ENCODE results near the gene ATP5ME. TPM values are rescaled to one million over a fixed set of nuclear protein-coding genes. Genes with fewer than 3 reads are reported as not detected.

ATP5ME gene
- total and polyA plus RNA-seq, 2 donors from 2014 or later: 248 to 1,928 TPM

- DNase-seq (no peak), FAIRE-seq (no peak)
- intact Hi-C loops (cut with DNase I): no loop called here
- peak overlapping the region; percentile 22 to 67 (median 64) for H3K4me3 ChIP-seq (ENCODE audit: low read length in 3 of 3)
- no peaks in the 10 kb centered on the region for H3K9me3 ChIP-seq (ENCODE audit: control insufficient read depth in 2 of 3, insufficient read depth in 1 of 3, low read length in 3 of 3)
- H3K27ac ChIP-seq (ENCODE audit: low read depth in 2 of 2, low read length in 2 of 2): peak overlapping the region in 1 of 2 donors; percentile 60
- no peaks in the 10 kb centered on the region for H3K36me3 ChIP-seq (ENCODE audit: control insufficient read depth in 2 of 3, insufficient read depth in 3 of 3, low read length in 3 of 3)
- peaks cover 0 to 23% (median 0%) of the 10 kb centered on the region in 3 donors for H3K4me1 ChIP-seq (ENCODE audit: control insufficient read depth in 2 of 3, insufficient read depth in 2 of 3, low read depth in 1 of 3, low read length in 3 of 3)
- no peak for TF ChIP-seq CTCF (IDR thresholded peaks at IDR 0.05; ENCODE audit: borderline replicate concordance, extremely low read depth, insufficient read depth)
- H3K9ac ChIP-seq (ENCODE audit: low read length in 3 of 3): peak overlapping the region in 1 of 3 donors; percentile 89
- H3K27me3 ChIP-seq (ENCODE audit: control insufficient read depth, insufficient read depth, low read length): no peaks in the 10 kb centered on the region
Observed at GRCh38 chr4:704971-705277, 30.8 kb upstream of the ATP5ME start.

- FAIRE-seq (no peak), DNase-seq (peak in 2 of 5 donors; percentile 83 to 84)
- Histone ChIP-seq H3K4me1 (ENCODE audit: control insufficient read depth in 2 of 3, insufficient read depth in 2 of 3, low read depth in 1 of 3, low read length in 3 of 3) (peaks cover 0 to 21% (median 0%) of the 10 kb centered on the region in 3 donors), H3K9me3 (ENCODE audit: control insufficient read depth in 2 of 3, insufficient read depth in 1 of 3, low read length in 3 of 3) (no peaks in the 10 kb centered on the region), H3K9ac (ENCODE audit: low read length in 3 of 3) (no peak overlapping the region), H3K27ac (ENCODE audit: low read depth in 2 of 2, low read length in 2 of 2) (no peak overlapping the region), H3K27me3 (ENCODE audit: control insufficient read depth, insufficient read depth, low read length) (no peaks in the 10 kb centered on the region), H3K36me3 (ENCODE audit: control insufficient read depth in 2 of 3, insufficient read depth in 3 of 3, low read length in 3 of 3) (no peaks in the 10 kb centered on the region), H3K4me3 (ENCODE audit: low read length in 3 of 3) (no peak overlapping the region)
- TF ChIP-seq CTCF (IDR thresholded peaks at IDR 0.05; ENCODE audit: borderline replicate concordance, extremely low read depth, insufficient read depth): no peak
- intact Hi-C loops (cut with DNase I): no loop called here
Observed at GRCh38 chr4:704198-704891, 30.3 kb upstream of the ATP5ME start.

GRCh38 chr4:703336-704197 lies 29.5 kb upstream of the ATP5ME start:
- Histone ChIP-seq H3K9ac (ENCODE audit: low read length in 3 of 3) (no peak overlapping the region), H3K36me3 (ENCODE audit: control insufficient read depth in 2 of 3, insufficient read depth in 3 of 3, low read length in 3 of 3) (no peaks in the 10 kb centered on the region), H3K27me3 (ENCODE audit: control insufficient read depth, insufficient read depth, low read length) (no peaks in the 10 kb centered on the region), H3K27ac (ENCODE audit: low read depth in 2 of 2, low read length in 2 of 2) (no peak overlapping the region), H3K4me3 (ENCODE audit: low read length in 3 of 3) (no peak overlapping the region), H3K9me3 (ENCODE audit: control insufficient read depth in 2 of 3, insufficient read depth in 1 of 3, low read length in 3 of 3) (no peaks in the 10 kb centered on the region), H3K4me1 (ENCODE audit: control insufficient read depth in 2 of 3, insufficient read depth in 2 of 3, low read depth in 1 of 3, low read length in 3 of 3) (peaks cover 0 to 18% (median 0%) of the 10 kb centered on the region in 3 donors)
- intact Hi-C loops (cut with DNase I): no loop called here
- FAIRE-seq (no peak), DNase-seq (no peak)
- TF ChIP-seq CTCF (IDR thresholded peaks at IDR 0.05; ENCODE audit: borderline replicate concordance, extremely low read depth, insufficient read depth): no peak

Data from kidney (tissue), 14 donors.